Endodermal cell (in vitro differentiated cells): ENCODE measurements around the gene GRM4. TPM values are rescaled to one million over a fixed set of nuclear protein-coding genes. Genes with fewer than 3 reads are reported as not detected.
A peak's percentile ranks its signal among the peaks of the same experiment; 100 is the strongest.

Source experiments
- DNase-seq: peaks from one replicate; pipeline ENCODE4 v3.0.0-alpha.2; 2017
- H3K27ac ChIP-seq: 2 replicates; pipeline ENCODE4 v1.5.1; 2013; ENCODE audit warnings: mild to moderate bottlenecking, low read depth, low read length, moderate library complexity
- H3K27me3 ChIP-seq: 2 replicates; pipeline ENCODE4 v1.6.1; 2013; ENCODE audit warnings: mild to moderate bottlenecking, low read length, moderate library complexity; ENCODE audit not compliant: insufficient read depth, control insufficient read depth, poor library complexity, severe bottlenecking
- H3K36me3 ChIP-seq: 2 replicates; pipeline ENCODE4 v1.7.0; 2013; ENCODE audit warnings: mild to moderate bottlenecking, low read length, moderate library complexity; ENCODE audit not compliant: control insufficient read depth, insufficient read depth
- H3K4me1 ChIP-seq: one replicate; pipeline ENCODE4 v1.7.0; 2013; ENCODE audit warnings: low read length; ENCODE audit not compliant: control insufficient read depth, insufficient read depth
- H3K4me3 ChIP-seq: 2 replicates; pipeline ENCODE4 v1.5.1; 2013; ENCODE audit warnings: mild to moderate bottlenecking, low read length, moderate library complexity
- H3K9ac ChIP-seq: 2 replicates; pipeline ENCODE4 v1.6.1; 2013; ENCODE audit warnings: mild to moderate bottlenecking, low read length, moderate library complexity; ENCODE audit not compliant: poor library complexity, severe bottlenecking; ENCODE audit errors: extremely low read depth
- H3K9me3 ChIP-seq: 2 replicates; pipeline ENCODE4 v1.6.1; 2013; ENCODE audit warnings: mild to moderate bottlenecking, low read length, moderate library complexity; ENCODE audit not compliant: control insufficient read depth
- H3K27ac Mint-ChIP-seq: 2 replicates; pipeline ENCODE4 v1.8.0; 2020; ENCODE audit warnings: mixed read lengths
- H3K27me3 Mint-ChIP-seq: 2 replicates; pipeline ENCODE4 v1.8.0; 2021; ENCODE audit warnings: mild to moderate bottlenecking, mixed read lengths; ENCODE audit not compliant: insufficient read depth
- H3K36me3 Mint-ChIP-seq: 2 replicates; pipeline ENCODE4 v1.8.0; 2020; ENCODE audit warnings: low read depth, mixed read lengths
- H3K4me1 Mint-ChIP-seq: 2 replicates; pipeline ENCODE4 v1.8.0; 2020; ENCODE audit warnings: mixed read lengths
- H3K4me3 Mint-ChIP-seq: 2 replicates; pipeline ENCODE4 v1.8.0; 2020; ENCODE audit warnings: mild to moderate bottlenecking, moderate library complexity, mixed read lengths
- H3K9me3 Mint-ChIP-seq: 2 replicates; pipeline ENCODE4 v1.8.0; 2020; ENCODE audit warnings: mild to moderate bottlenecking, mixed read lengths
- WGBS, 2 experiments: methylation state at CpG; one replicate each; pipeline versions ENCODE4 v1.1.5 to v1.1.7; 2013; ENCODE audit warnings: missing lambda C conversion rate in 2 of 2, mixed read lengths in 1 of 2; ENCODE audit not compliant: insufficient coverage in 1 of 2, insufficient read length in 1 of 2; 5-methylcytosine and 5-hydroxymethylcytosine counted together
- total RNA-seq, 2 donors: library from RNA; stranded (reverse); fragmentation: NEBNext Ultra II Directional in 1 of 2; extraction: Animal tissue kit (Norgen Biotek cat#: 25700) in 1 of 2; gene quantifications; 2 replicates in 1 of 2; 3 replicates in 1 of 2; pipeline ENCODE4 v1.2.1, GENCODE V29; 2021
- TF ChIP-seq, protein P1 (sequence below): fragments of 200-600 bp; sonication (generic); conservative IDR thresholded peaks from 2 replicates; pipeline ENCODE4 v1.5.0; 2021; ENCODE audit warnings: antibody characterized with exemption, mild to moderate bottlenecking

GRM4 gene
- total RNA-seq, 2 donors from 2014 or later: 3.1 to 9.1 TPM

DNA sequence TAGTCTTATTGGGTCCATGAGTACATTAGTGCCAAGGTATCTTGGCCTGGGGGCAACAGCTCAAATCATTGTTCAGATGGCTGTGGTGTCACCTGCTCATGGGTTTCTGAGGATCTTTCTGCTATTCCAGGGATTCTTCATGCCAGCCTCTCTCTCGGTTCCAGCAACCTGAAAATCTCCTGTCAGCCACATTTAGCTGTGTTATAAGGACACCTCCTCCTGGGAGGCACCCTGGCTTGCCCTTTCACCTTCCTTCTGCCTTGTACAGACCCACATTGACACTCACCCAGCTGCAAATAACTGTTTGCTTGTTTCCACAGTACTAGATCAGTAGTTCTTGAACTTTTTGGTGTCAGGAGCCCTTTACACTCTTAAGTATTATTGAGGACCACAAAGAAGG, 159.9 kb downstream of the GRM4 start:
- Histone ChIP-seq H3K27me3 (peaks cover 4% of the 10 kb centered on the region), H3K9me3 (peaks cover 9% of the 10 kb centered on the region), H3K36me3 (no peaks in the 10 kb centered on the region), H3K27ac (no peak overlapping the region), H3K4me3 (no peak overlapping the region), H3K4me1 (peaks cover 20% of the 10 kb centered on the region), H3K9ac (no peak overlapping the region)
- WGBS, 2 experiments: 92 to 100% methylated on average over 1 of the region's 1 CpG
- Mint-ChIP-seq H3K27ac (no peak overlapping the region), H3K36me3 (no peaks in the 10 kb centered on the region), H3K4me1 (peaks cover 44% of the 10 kb centered on the region), H3K27me3 (peaks cover 41% of the 10 kb centered on the region), H3K9me3 (peaks cover 8% of the 10 kb centered on the region), H3K4me3 (no peak overlapping the region)
- peak; percentile 13 for DNase-seq
- TF ChIP-seq, protein P1, sequence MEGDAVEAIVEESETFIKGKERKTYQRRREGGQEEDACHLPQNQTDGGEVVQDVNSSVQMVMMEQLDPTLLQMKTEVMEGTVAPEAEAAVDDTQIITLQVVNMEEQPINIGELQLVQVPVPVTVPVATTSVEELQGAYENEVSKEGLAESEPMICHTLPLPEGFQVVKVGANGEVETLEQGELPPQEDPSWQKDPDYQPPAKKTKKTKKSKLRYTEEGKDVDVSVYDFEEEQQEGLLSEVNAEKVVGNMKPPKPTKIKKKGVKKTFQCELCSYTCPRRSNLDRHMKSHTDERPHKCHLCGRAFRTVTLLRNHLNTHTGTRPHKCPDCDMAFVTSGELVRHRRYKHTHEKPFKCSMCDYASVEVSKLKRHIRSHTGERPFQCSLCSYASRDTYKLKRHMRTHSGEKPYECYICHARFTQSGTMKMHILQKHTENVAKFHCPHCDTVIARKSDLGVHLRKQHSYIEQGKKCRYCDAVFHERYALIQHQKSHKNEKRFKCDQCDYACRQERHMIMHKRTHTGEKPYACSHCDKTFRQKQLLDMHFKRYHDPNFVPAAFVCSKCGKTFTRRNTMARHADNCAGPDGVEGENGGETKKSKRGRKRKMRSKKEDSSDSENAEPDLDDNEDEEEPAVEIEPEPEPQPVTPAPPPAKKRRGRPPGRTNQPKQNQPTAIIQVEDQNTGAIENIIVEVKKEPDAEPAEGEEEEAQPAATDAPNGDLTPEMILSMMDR: no peak

DNA sequence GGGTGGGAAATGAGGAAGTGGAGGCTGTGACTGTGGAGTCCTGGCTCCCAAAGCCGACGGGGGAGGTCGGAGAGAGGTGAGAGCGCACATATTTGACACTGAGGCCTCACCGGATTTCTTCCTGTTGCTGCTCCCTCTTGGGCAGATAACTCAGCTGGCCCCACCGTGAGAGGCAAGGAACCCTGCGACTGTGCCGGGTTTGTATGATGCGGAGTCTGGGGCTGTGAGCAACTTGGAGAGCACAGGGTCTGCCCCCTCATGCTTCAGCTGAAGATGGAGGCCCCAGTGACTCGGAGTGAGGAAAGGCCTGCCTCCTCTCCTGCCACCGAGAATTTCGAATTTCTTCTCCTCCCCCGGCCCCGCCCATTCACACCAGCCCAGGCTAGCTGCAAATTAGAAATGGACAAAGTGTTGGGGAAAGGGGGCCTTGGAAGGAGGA, 160.6 kb downstream of the GRM4 start:
- Mint-ChIP-seq H3K4me1 (peaks cover 40% of the 10 kb centered on the region), H3K9me3 (peaks cover 8% of the 10 kb centered on the region)
- 86 to 90% methylated on average over 7 to 14 of the region's 14 CpGs for WGBS, 2 experiments

DNA sequence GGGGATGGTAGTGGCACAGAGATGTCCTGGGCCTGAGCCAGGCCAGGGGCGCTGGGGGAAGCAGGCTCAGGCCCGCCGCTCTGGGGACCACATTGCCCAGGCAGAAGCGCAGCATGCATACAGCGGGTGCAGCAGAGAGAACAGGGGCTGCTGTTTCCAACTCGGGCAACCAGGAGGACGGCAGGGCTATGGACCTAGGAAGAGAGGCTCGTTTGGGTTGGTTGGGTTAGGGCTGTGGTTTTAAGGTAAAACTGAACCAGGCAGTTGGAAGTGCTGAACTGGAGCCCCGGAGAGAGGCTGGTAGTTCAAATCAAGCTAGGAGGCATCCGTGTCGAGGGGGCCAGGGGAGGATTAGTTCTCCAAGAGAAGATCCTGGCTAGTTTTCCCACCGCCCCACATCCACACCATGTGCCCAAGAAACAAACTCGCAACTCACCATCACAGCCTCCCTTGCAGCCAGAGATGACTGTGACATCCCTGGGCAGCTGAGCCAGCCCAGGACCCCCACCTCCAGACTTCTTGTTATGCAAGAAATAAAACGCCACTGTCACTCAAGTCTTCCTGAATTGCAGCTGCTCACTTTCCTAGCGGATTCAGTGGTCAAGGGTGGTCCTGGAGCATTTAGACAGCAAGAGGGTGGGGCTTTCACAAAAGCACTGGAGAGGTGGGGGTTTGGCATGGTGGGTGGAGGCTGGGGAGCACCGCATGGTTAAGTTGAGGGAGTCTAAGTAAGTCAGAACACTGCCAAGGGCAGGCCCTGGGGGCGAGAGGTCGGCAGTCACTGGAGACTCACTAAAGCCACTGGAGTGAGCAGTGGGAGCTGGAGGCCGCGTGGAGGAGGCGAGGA, 161.2 kb downstream of the GRM4 start:
- H3K9ac ChIP-seq: no peak overlapping the region
- no peaks in the 10 kb centered on the region for H3K36me3 ChIP-seq
- H3K4me3 Mint-ChIP-seq: no peak overlapping the region
- H3K27me3 Mint-ChIP-seq: peaks cover 36% of the 10 kb centered on the region
- H3K36me3 Mint-ChIP-seq: no peaks in the 10 kb centered on the region
- H3K4me1 Mint-ChIP-seq: peaks cover 35% of the 10 kb centered on the region
- peaks cover 9% of the 10 kb centered on the region for H3K9me3 ChIP-seq
- no peak overlapping the region for H3K4me3 ChIP-seq
- no peak overlapping the region for H3K27ac Mint-ChIP-seq
- peak; percentile 44 for DNase-seq
- TF ChIP-seq, protein P1: no peak
- H3K27me3 ChIP-seq: no peaks in the 10 kb centered on the region
- H3K9me3 Mint-ChIP-seq: peaks cover 8% of the 10 kb centered on the region
- peaks cover 18% of the 10 kb centered on the region for H3K4me1 ChIP-seq
- H3K27ac ChIP-seq: no peak overlapping the region
- 75 to 88% methylated on average over 10 to 21 of the region's 21 CpGs for WGBS, 2 experiments

More for the DNA sequence above, 160.6 kb downstream of the GRM4 start:
- no peak overlapping the region for H3K4me3 Mint-ChIP-seq
- H3K36me3 ChIP-seq: no peaks in the 10 kb centered on the region
- H3K36me3 Mint-ChIP-seq: no peaks in the 10 kb centered on the region
- DNase-seq: peak; percentile 47
- H3K27ac ChIP-seq: no peak overlapping the region
- peaks cover 35% of the 10 kb centered on the region for H3K27me3 Mint-ChIP-seq
- H3K27ac Mint-ChIP-seq: no peak overlapping the region
- H3K27me3 ChIP-seq: no peaks in the 10 kb centered on the region
- H3K9ac ChIP-seq: no peak overlapping the region
- H3K9me3 ChIP-seq: peaks cover 9% of the 10 kb centered on the region
- peaks cover 20% of the 10 kb centered on the region for H3K4me1 ChIP-seq
- H3K4me3 ChIP-seq: no peak overlapping the region
- TF ChIP-seq, protein P1: no peak
